HG02852 (cell line): Measurements from ENCODE around the gene UTRN.

Experiments
- ATAC-seq: cut with Tn5 transposase; IDR thresholded peaks from one replicate; pipeline ENCODE4 v1.9.1; 2021; ENCODE audit warnings: mild to moderate bottlenecking, moderate library complexity; ENCODE audit not compliant: unreplicated experiment

The UTRN gene

DNA sequence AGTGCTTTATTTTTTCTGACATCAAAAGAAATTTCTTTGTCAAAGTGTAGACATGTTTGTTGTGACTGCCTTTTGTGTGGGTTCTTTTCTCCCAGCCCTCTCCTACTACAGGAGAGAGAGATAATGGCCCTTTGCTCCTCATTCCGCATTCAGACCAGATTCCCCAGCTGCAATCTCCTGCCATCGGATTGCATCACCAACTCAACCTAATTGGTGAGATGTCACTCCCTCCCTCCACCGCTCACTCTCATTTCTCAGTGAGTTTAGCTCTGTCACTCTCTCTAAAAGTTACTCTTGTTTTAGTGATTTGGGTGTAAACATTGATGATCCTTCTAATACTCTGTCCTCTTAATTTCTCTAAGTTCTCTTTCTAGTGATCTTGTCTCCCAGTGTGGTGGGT, 22.7 kb downstream of the UTRN start:
- no peak for ATAC-seq

DNA sequence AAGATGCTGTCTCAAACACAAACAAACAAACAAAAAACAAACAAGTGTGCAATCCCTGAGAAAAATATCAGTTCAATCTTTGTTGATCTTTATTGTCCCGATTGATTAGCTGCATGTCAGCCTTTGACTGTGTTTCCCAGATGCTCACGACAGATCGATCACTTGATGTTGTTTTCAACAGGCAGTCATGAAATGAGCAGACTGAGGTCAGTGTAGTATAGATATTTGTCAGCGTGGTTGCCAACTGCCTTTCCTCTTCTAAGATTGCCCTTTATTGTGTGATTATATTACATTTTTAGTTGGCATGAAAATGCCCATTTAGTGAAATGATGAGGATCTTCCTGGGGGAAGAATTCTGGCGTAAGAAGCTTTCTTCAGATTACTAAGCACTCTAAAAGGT, 25.6 kb downstream of the UTRN start:
- ATAC-seq: no peak

DNA sequence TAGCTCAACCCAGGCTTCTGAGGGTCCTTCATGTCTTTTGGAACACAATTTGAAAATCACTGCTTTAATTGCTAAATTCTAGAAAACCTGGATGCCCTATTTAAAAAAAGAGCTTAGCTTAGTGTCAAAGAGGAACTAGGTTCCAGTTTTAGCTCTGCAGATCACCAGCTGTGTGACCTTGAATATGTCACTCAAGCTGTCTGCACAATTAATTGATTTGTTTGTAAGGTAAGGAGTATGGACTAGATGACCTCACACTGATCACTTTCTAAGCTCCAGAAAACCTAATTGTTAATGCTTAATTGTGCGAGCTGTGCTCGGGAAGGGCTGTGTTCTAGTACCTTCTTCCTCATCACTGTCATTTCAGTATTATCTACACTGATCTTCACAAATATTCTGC, 26.2 kb downstream of the UTRN start:
- ATAC-seq: no peak

DNA sequence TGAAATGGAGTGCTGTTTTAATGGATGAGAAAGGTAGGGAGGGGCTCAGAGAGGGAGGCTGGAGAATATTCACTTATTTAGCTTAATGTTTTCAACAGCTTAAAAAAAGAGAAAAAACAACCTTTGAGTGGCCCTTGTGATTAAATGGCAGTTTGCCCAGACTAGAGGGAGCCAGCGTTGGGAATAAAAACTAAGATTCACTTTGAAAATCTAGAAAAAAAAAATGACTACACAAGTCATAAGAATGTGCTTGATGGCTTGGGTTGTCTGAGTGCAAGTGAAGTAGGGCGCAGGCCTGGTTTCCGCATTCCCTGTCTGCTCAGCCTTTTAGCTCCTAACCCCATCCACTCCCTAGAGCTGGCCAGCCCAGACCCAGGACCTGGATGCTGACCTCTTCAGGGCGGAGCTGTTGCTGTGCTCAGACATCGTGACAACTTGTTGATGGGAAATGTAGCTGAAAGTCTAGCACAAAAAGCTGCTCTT, 28.9 kb downstream of the UTRN start:
- ATAC-seq: no peak

DNA sequence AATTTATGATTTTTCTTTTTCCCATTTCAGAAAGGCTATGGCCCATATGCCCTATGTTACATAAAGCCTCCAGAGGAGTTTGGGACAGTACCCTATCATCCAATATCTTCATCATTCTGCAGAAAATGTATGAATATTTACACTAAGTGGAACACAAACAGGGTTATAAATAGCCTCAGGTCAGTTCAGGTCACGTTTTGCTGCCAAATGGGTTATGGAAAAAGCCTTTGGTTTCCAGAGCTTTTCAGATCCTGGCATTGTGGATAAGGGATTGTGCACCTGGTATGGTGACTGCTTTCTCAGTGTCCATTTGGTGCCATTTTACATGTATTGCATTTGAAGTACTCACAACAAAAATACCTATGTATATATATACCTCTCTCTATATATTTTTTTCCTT, 29.4 kb downstream of the UTRN start:
- ATAC-seq: no peak

DNA sequence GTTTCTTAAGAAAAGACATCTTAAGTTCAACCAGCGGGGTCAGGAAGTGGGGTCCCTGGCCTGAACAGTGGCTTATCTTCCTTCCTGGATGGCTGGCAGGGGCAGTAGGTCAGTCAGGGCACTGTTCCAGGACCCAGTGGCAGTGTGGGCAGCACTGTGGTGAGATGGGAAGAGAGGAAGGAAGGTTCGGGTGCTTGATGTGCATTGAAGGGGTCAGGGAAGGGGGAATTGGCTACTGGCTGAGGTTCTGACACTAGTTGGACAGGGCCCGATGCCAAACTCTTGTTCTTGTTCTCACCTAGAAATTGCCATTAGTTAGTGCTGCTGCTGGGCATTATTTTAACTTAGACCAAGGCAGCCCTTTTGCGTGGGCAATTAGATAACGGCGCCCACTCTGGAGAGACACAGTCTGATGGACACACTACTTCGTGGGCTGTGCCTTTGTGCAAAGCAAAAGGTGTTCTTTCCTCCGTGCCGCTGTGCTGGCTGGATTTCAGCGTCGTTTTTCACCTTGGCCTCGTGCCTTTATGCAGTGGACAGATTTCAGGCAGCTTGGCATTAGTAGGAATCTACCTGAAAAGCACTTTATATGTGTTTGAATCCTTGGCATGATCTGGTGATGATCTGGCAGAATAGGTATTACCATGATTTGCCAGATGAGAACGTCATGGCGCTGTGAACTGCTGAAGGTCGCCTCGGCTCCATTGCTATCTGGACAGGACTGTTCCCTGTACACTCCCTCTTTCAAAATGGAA, 30.3 kb downstream of the UTRN start:
- ATAC-seq: no peak

DNA sequence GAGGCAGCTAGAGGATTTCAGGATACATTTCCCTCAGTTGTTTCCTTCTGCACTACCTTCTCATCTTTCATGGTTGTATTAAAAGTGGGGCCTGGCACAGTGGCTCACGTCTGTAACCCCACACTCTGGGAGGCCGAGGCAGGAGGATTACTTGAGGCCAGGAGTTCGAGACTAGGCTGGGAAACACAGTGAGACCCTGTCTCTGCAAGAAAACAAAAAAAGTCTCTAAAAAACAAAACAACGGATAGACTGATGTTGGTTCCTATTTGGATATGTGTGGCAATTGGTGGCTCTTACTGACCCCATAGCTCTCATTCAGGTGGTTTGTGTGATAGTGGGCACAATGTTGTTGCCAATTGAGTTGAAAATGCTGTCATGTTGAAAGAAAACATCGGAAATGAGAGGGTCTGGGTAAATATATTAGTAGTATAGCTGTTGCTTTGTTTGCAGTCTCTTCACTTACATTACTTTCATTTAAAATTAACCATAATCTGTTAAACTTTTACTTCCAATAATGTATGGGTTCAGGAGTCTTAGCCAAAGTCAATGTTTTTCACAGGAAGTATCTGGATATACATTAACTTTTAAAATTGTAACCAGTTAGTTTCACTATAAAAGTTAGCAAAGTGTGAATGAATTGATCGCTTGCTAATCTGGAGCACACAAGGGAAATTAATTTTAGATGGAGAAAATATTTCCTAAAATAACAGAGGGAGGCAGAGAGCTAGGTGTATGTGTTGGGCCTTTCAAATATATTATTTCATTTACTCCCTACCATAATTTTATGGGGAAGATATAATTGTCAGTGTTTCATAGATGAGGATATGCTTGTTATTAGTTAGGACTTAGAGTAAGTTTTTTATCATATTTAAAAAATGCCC, 31.1 kb downstream of the UTRN start:
- ATAC-seq: no peak

DNA sequence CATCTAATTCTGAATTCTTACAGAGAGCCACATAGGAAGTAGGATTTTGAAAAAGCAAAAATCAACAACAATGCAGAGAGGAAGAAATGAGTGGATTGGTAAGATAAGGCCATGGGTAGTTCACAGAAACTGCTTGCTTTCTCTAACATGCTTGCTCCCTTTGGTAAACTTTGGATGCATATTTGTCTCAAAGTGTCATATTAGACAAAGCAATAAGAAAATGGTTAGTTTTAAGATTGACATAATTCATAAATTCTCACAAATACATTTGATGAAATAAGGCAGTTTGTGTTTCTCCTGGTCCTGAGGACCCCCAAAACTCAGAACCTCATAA, 31.7 kb downstream of the UTRN start:
- ATAC-seq: no peak

DNA sequence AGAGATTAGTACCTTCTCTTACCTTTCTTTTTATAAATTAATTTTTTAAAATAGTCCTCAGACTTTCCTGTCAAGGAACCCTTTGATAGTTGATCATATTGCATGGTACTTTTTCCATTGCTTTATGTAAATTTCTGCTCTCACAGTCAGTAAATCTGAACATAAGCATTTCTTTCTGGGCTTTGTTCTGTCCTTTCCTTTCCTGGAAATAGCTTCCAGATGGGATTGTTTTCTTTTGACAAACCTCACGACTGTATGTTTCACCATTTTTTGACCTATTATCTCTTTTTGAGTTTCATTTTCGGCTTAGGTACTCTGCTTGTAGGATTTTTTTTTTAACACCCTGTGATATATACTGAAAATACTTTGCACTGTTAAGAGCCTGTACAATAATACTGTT, 32.6 kb downstream of the UTRN start:
- no peak for ATAC-seq

DNA sequence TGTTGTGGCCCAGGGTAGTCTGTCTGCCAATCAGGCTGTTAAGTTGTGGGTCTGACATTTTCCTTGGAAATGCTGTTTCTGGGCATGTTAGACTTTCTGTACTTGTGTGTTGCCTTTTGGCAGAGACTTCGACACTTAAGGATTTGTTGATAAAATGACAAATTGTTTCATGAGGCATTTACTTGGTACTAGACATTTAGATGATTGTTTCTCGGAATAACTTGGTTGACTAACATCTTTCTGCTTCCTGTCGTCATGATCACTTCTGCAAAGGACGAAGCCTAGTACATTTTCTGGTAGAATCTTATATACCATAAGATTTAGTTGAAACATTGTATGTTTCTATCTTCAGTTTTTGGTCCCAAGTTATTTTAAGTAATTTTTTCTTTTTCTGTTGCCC, 34.1 kb downstream of the UTRN start:
- ATAC-seq: no peak

DNA sequence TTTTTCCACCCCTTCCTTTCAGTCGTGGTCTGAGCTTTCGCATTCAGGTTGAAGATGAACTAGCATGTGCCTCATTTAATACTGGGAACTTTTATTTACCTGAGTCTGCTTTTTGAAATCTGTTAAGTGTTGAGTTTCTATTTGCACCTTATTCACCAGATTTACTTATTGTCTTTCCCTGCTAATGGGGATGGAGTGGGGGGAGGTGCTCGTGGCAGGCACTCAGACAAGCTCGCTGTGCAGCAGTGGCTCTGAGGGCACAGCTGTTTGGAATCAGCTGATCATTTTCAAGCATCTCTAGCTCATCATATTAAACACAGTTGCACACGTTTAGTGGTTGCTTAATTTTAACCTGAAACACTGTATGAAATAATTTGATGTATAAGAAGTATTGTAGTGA, 35.6 kb downstream of the UTRN start:
- no peak for ATAC-seq

DNA sequence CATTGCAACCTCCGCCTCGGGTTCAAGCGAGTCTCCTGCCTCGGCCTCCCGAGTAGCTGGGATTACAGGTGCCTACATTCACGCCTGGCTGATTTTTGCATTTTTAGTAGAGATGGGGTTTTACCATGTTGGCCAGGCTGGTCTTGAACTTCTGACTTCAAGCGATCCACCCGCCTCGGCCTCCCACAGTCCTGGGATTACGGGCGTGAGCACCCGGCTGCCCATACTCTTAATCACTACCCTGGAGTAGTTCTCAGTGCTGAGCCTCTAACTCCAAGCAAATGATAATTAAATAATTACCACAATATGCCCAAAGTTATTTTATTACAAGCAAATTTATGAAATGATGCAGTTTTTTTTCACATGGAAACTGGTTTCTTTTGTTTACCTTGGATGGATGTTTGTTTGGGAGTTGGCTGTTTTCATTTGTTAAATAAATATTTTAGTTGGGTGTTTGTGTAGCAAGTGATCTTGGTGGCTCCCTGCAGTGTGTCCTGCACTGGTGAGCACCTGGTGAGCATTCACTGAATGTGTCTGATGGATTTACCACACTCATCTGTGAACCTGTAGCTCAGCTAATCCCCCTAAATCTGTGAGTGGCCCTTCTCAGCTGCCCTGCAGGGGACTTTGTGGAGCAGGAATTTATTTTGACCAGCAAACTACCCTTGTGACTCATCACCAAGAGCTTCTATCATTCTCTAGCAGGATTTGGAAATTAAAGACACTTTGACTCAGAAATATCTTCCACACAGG, 36.9 kb downstream of the UTRN start:
- no peak for ATAC-seq

DNA sequence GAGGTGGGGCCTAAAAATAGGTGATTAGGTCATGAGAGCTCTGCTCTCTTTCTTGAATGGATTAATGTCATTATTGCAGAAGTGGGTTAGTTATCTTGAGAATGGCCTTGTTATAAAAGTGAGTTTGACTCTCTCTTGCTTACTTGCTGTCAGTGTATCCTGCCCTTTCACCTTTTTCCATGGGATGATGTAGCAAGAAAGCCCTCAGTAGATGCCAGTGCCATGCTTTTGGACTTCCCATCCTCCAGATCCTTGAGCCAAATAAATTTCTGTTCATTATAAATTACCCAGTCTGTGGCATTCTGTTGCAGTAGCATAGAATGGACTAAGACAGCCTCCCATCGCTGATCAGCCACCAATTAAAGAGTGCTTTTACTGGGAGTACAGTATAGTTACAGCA, 40.1 kb downstream of the UTRN start:
- no peak for ATAC-seq

DNA sequence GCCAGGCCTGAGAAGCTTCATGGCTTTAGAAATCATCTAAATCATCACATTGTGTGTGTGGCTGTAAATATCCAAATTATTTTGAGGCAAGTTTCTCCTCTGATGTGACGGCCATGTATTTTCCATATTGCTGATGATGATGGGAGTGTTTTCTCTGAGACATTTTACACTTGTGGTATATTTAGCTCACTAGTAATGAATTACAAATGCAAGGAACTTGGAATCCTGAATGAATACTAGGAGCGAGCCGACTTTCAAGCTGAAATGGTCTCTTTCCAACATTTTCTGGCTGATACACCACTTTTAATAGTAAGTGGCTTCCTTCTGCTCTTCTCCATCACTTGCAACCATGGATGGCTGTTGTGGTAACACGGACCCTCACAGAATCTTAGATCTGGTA, 41.3 kb downstream of the UTRN start:
- ATAC-seq: no peak

DNA sequence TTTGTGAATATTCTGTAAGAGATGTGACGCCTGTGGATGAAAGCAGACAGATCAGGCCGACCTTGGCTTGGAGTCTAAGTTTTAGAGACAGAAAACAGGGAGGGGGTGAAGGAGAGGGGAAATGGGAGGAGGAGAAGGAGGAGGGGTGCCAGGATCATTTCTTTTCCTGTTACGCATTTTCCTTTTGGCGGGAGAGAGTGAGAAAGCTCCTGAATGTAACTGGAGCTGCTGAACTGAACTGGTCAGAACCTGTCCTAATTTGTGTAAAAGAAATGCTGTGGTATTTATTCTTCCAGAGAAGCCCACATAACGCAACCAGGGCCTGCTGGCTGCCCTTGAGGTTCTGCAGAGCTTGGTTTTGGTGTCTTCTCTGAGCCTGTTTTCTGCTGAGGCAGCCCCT, 41.9 kb downstream of the UTRN start:
- no peak for ATAC-seq

DNA sequence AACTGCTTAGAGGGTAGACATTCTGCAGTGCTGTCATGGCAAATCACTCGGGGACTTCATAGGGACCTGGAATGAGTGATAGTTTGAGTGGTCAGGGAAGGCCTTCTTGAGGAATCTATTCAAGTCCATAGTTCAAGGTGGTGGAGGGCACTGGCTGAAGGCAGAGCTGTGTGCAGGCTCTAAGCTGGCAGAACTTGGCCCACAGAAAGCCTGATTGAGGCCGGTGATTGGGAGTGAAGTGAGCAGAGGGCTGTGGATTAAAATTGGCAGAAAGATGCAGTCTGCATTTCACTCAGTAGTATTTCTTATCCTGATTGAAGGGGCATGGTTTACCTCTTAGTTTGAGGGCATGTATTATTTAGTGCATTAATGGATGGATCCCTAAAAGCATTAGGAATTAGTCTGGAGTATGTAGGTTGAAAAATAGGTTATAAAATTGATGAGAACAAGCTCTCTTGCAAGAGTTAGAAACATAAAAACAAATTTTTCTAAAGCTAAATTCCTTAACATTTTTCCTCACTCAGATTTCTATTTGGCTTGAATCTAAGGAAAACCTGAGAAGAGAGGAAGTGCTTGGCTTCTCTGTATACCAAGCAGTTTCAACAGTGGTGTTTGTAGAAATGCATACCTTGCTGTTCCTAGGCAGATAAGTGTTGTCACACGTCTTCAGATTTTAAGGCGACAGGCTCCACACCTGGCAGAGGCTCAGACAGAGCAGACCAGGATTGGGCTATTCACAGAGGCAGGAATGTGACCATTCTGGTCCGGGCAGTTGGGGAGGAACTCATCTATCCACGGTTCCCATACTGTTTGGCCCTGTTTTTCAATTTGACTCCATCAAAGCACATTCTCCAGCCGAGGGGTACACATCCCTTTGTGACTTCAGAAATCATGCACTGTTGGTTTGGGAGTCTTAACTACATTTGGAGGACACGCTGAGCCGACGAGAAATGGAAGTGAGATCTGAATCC, 45.2 kb downstream of the UTRN start:
- no peak for ATAC-seq

DNA sequence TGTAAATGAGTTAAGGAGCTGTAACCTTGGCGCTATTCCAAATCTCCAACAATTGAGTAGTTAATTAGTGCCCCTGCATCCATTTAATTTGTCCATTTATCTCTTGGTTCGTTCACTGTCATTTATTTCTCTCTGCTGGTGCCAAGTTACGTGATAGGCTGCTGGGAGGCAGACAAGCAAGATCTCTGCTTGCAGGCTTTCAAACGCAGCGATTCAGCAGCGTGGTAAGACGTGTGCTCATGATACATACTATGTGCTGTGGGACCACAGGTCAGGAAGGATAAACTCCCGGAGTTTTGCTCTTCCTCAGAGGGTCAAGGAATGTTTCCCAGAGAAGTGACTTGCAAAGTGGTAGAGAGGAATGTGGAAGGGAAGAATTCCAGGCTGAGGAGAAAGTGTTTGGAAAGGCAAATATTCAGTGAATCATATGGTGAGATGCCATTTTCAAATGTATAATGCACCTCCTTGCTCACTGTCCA, 46.4 kb downstream of the UTRN start:
- ATAC-seq: no peak

DNA sequence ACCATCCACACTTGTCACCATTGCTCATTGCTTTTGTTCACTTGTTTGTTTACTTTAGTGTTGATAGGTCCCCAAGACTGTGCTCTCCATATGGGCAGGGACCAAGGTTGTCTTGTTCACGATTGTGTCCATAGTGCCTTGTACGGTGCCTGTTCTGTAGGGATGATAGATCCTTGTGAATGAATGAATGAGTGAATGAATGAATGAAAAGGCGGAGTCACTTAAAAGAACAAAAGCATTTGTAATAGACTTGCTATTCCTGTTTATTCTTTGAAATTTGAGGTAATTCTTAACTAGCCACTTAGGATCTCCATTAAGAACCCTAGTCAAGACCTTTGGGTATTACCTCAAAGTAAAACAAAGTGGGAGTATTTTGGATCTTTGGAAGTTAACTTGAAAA, 47.0 kb downstream of the UTRN start:
- no peak for ATAC-seq

DNA sequence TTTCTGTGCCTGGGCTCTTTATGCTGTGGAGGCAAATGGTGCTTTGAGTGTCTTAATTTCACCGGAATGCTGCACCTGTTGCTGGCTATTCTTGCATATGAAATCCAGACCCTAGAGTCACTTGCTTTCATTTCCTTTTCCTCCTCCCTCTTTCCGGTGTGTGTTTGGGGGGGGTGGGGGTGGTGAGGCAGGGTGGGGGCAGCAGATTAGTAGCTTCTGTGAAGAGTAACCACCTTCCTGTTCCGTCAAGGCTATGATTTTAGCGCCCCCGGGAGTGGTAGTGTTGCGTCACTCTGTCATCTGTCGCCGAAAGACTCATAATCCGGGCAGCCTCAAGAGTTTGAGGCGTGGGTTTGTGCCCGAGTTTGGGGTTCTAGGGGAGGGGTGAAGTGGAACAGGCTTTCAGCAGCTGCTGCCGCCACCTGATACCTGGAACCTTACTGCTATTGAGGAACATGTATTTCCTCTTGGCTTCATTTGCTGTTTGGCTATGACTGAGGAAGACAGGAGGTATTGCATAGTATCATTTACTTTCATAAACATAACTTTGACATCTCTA, 49.1 kb downstream of the UTRN start:
- ATAC-seq: peak; percentile 56
